ENCODE measurements around the gene LRRK1. TPM values are rescaled to one million over a fixed set of nuclear protein-coding genes. Genes with fewer than 3 reads are reported as not detected.
A peak's percentile ranks its signal among the peaks of the same experiment; 100 is the strongest.

The LRRK1 gene
- polyA plus RNA-seq, 2 of the 4 experiments (the other 2 are of a cell fraction): 12.2 to 17.7 TPM

- TF ChIP-seq RFX5 (IDR thresholded peaks at IDR 0.05) (no peak), SMC3 (IDR thresholded peaks at IDR 0.05) (no peak), HEYL (CRISPR knock-in tag; IDR thresholded peaks at IDR 0.05) (no peak), KDM5A (IDR thresholded peaks at IDR 0.05) (no peak), HOXB13 (CRISPR knock-in tag; IDR thresholded peaks at IDR 0.05; ENCODE audit: low read depth) (no peak), MAFK (IDR thresholded peaks at IDR 0.05; ENCODE audit: partially characterized antibody) (no peak), CBX8 (IDR thresholded peaks at IDR 0.05) (no peak), SREBF2 (IDR thresholded peaks at IDR 0.05) (no peak), RARB (CRISPR knock-in tag; IDR thresholded peaks at IDR 0.05) (no peak), BCL3 (IDR thresholded peaks at IDR 0.05) (no peak), EP300 (IDR thresholded peaks at IDR 0.05) (no peak), HOXB5 (CRISPR knock-in tag; IDR thresholded peaks at IDR 0.05) (no peak), EHF (CRISPR knock-in tag; IDR thresholded peaks at IDR 0.05) (no peak), CEBPB (IDR thresholded peaks at IDR 0.05) (no peak), POLR2AphosphoS2 (conservative IDR thresholded peaks at IDR 0.05; ENCODE audit: low read length) (no peak), REST (IDR thresholded peaks at IDR 0.05) (no peak), RNF2 (IDR thresholded peaks at IDR 0.05; ENCODE audit: borderline replicate concordance, low read depth) (no peak)
- TF ChIP-seq, protein P1, sequence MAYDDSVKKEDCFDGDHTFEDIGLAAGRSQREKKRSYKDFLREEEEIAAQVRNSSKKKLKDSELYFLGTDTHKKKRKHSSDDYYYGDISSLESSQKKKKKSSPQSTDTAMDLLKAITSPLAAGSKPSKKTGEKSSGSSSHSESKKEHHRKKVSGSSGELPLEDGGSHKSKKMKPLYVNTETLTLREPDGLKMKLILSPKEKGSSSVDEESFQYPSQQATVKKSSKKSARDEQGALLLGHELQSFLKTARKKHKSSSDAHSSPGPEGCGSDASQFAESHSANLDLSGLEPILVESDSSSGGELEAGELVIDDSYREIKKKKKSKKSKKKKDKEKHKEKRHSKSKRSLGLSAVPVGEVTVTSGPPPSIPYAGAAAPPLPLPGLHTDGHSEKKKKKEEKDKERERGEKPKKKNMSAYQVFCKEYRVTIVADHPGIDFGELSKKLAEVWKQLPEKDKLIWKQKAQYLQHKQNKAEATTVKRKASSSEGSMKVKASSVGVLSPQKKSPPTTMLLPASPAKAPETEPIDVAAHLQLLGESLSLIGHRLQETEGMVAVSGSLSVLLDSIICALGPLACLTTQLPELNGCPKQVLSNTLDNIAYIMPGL (CRISPR knock-in tag; IDR thresholded peaks at IDR 0.05; ENCODE audit: borderline replicate concordance): no peak
- TF ChIP-seq, protein P2, sequence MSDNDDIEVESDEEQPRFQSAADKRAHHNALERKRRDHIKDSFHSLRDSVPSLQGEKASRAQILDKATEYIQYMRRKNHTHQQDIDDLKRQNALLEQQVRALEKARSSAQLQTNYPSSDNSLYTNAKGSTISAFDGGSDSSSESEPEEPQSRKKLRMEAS (IDR thresholded peaks at IDR 0.05): no peak
- H3K27ac ChIP-seq: no peak overlapping the region
- ChIA-PET POLR2A (no interaction called here), CTCF (no interaction called here)
- no peak overlapping the region for H3K4me3 ChIP-seq
- no peak for DNase-seq (ENCODE audit: low read depth in 1 of 2, low spot score in 1 of 2)
- H3K4me2 ChIP-seq: no peak overlapping the region
- H3K9me3 ChIP-seq: no peaks in the 10 kb centered on the region
- 93% methylated on average over 4 of the region's 4 CpGs for WGBS (ENCODE audit: missing lambda C conversion rate)
- no peak for ATAC-seq
- H3K4me1 ChIP-seq: peaks cover 7% of the 10 kb centered on the region; the same call in 2 of the 3 replicates
- FAIRE-seq: no peak
Measured at GRCh38 chr15:100939791-100940190, 20.6 kb downstream of the LRRK1 start.

GRCh38 chr15:100940767-100941379 is 21.7 kb downstream of the LRRK1 start:
- Histone ChIP-seq H3K4me2 (no peak overlapping the region), H3K4me1 (peaks cover 7% of the 10 kb centered on the region; the same call in 2 of the 3 replicates), H3K4me3 (no peak overlapping the region), H3K27ac (peak overlapping the region in 1 of 2 experiments; percentile 24; a peak in 1 of 6 replicates), H3K9me3 (no peaks in the 10 kb centered on the region)
- FAIRE-seq (peak; percentile 43), ATAC-seq (no peak), DNase-seq (ENCODE audit: low read depth in 1 of 2, low spot score in 1 of 2) (no peak)
- WGBS (ENCODE audit: missing lambda C conversion rate): 88% methylated on average over 2 of the region's 2 CpGs
- POLR2A ChIA-PET: no interaction called here
- CTCF ChIA-PET: interaction anchor here (0.6 to 5.1 kb wide), 4 partner anchors 19 to 349 kb away, joined by 4 to 39 read pairs (median 18); partner anchors contain the start of gene LRRK1
- TF ChIP-seq PBX3 (IDR thresholded peaks at IDR 0.05) (no peak), ZC3H11A (IDR thresholded peaks at IDR 0.05) (no peak), CEBPB (IDR thresholded peaks at IDR 0.05) (no peak), EHF (CRISPR knock-in tag; IDR thresholded peaks at IDR 0.05) (no peak), GATA3 (IDR thresholded peaks at IDR 0.05; ENCODE audit: borderline replicate concordance) (no peak), KDM5A (IDR thresholded peaks at IDR 0.05) (no peak), SMC3 (IDR thresholded peaks at IDR 0.05) (no peak), RNF2 (IDR thresholded peaks at IDR 0.05; ENCODE audit: borderline replicate concordance, low read depth) (no peak), ESRRA (IDR thresholded peaks at IDR 0.05; ENCODE audit: borderline replicate concordance, low read length) (no peak), RAD21 (conservative IDR thresholded peaks at IDR 0.05 in 1 of 2, IDR thresholded peaks at IDR 0.05 in 1 of 2) (no peak), NFE2L2 (conservative IDR thresholded peaks at IDR 0.05; ENCODE audit: low read length) (no peak)

Measured in A549 (cell line).